Measurements from ENCODE around the gene SAE1. TPM values are rescaled to one million over a fixed set of nuclear protein-coding genes. Genes with fewer than 3 reads are reported as not detected.

The SAE1 gene
- total and polyA plus RNA-seq, 2 of the 4 experiments (the other 2 are of a cell fraction) = 165 to 184 TPM

GRCh38 chr19:47247308-47247990 lies 116.8 kb downstream of the SAE1 start:
- Histone ChIP-seq H3K56ac (ENCODE audit: extremely low read depth, insufficient read depth, low read length) (no peak overlapping the region), H2AFZ (replicated peaks; ENCODE audit: low read length, poor library complexity) (peak overlapping the region; percentile 1), H3K9me1 (ENCODE audit: insufficient read depth, low read length) (peaks cover 4% of the 10 kb centered on the region), H2BK20ac (ENCODE audit: low read depth, low read length) (no peak overlapping the region; the same call in 1 of the 2 replicates), H3K27me3 (ENCODE audit: control insufficient read depth, insufficient read depth, low read length) (no peaks in the 10 kb centered on the region), H3K36me3 (ENCODE audit: control insufficient read depth, insufficient read depth, low read length) (no peaks in the 10 kb centered on the region), H3K79me1 (ENCODE audit: low read depth in 1 of 2, low read length in 2 of 2) (peaks cover 0 to 15% of the 10 kb centered on the region in 2 experiments; a peak in 2 of 4 replicates), H2AK5ac (ENCODE audit: low read depth, low read length) (no peak overlapping the region), H4K8ac (ENCODE audit: low read depth in 2 of 2, low read length in 2 of 2) (peak overlapping the region in 1 of 2 experiments; percentile 49; a peak in 1 of 4 replicates), H2BK120ac (ENCODE audit: low read depth, low read length) (no peak overlapping the region), H2AK9ac (replicated peaks; ENCODE audit: low read depth, low read length, poor library complexity) (no peak overlapping the region), H3K4ac (ENCODE audit: low read depth, low read length) (peak overlapping the region; percentile 54), H4K91ac (ENCODE audit: insufficient read depth, low read depth, low read length) (no peak overlapping the region), H3K14ac (replicated peaks; ENCODE audit: low read depth, low read length) (no peak overlapping the region), H3K4me2 (ENCODE audit: low read depth, low read length) (no peak overlapping the region), H3K27ac (ENCODE audit: insufficient read depth, low read length) (no peak overlapping the region), H3K9me3 (ENCODE audit: control insufficient read depth, insufficient read depth, low read length) (no peaks in the 10 kb centered on the region), H3K9ac (ENCODE audit: low read depth, low read length) (no peak overlapping the region), H2BK15ac (ENCODE audit: low read depth, low read length) (peak overlapping the region; percentile 68; the same call in 1 of the 3 replicates), H4K5ac (ENCODE audit: low read depth, low read length) (no peak overlapping the region), H4K20me1 (ENCODE audit: insufficient read depth, low read length) (peaks cover 4% of the 10 kb centered on the region; the same call in 1 of the 2 replicates), H3K4me3 (ENCODE audit: insufficient read depth, low read depth, low read length) (no peak overlapping the region), H3K23ac (ENCODE audit: low read depth, low read length) (no peak overlapping the region), H3K18ac (ENCODE audit: low read depth, low read length) (peak overlapping the region; percentile 26; the same call in 1 of the 2 replicates), H2BK5ac (ENCODE audit: low read depth, low read length, poor library complexity, severe bottlenecking) (no peak overlapping the region), H3K4me1 (ENCODE audit: control insufficient read depth, insufficient read depth, low read length) (peaks cover 14% of the 10 kb centered on the region)
- in situ Hi-C loops (cut with MboI; ENCODE audit: low sequenced_read_pairs) (loop anchor here (5.0 kb wide), 1 partner anchor 100 kb away; no protein-coding TSS in a partner anchor), dilution Hi-C loops (cut with HindIII; ENCODE audit: low sequenced_read_pairs, unreplicated experiment) (no loop called here), intact Hi-C loops (cut with micrococcal nuclease) (no loop called here)
- BruUV-seq (replicated peaks) = no TSS peak
- ATAC-seq (ENCODE audit: low read depth) (no peak), DNase-seq (peak; percentile 75)
- ChIA-PET POLR2A (ENCODE audit: unreplicated experiment) (interaction anchor here (0.5 to 0.6 kb wide), 2 partner anchors 81 to 114 kb away, joined by 4 to 5 read pairs; no protein-coding TSS in a partner anchor), CTCF (interaction anchor here (0.6 to 6.1 kb wide), 7 partner anchors 27 to 211 kb away, joined by 3 to 67 read pairs (median 4); no protein-coding TSS in a partner anchor)
- WGBS, 2 experiments (ENCODE audit: extremely low coverage in 2 of 2, insufficient read length in 1 of 2) = 64% methylated on average over 7 of the region's 25 CpGs; no CpG with 5 or more reads in 1 of the 2 experiments
- TF ChIP-seq POLR2A (IDR thresholded peaks at IDR 0.05; ENCODE audit: low read depth, low read length) (no peak), MAZ (IDR thresholded peaks at IDR 0.05; ENCODE audit: borderline replicate concordance, low read depth, low read length) (no peak), BHLHE40 (IDR thresholded peaks at IDR 0.05; ENCODE audit: low read depth, low read length) (no peak), CHD1 (IDR thresholded peaks at IDR 0.05; ENCODE audit: low read depth, low read length) (no peak), CEBPB (IDR thresholded peaks at IDR 0.05; ENCODE audit: low read depth, low read length) (no peak), RCOR1 (IDR thresholded peaks at IDR 0.05; ENCODE audit: insufficient replicate concordance, low read length) (no peak), MAFK (IDR thresholded peaks at IDR 0.05; ENCODE audit: low read depth, low read length) (no peak), NFE2L2 (IDR thresholded peaks at IDR 0.05; ENCODE audit: low read depth, low read length) (no peak), RFX5 (IDR thresholded peaks at IDR 0.05; ENCODE audit: low read depth, low read length) (no peak), MXI1 (IDR thresholded peaks at IDR 0.05; ENCODE audit: borderline replicate concordance, low read depth, low read length) (no peak), ELK1 (IDR thresholded peaks at IDR 0.05; ENCODE audit: borderline replicate concordance, low read depth, low read length) (no peak), SMC3 (IDR thresholded peaks at IDR 0.05; ENCODE audit: low read depth, low read length) (peak; percentile 83), RAD21 (IDR thresholded peaks at IDR 0.05; ENCODE audit: low read length) (peak; percentile 64), FOS (IDR thresholded peaks at IDR 0.05; ENCODE audit: low read depth, low read length) (no peak)
- TF ChIP-seq, protein P1, sequence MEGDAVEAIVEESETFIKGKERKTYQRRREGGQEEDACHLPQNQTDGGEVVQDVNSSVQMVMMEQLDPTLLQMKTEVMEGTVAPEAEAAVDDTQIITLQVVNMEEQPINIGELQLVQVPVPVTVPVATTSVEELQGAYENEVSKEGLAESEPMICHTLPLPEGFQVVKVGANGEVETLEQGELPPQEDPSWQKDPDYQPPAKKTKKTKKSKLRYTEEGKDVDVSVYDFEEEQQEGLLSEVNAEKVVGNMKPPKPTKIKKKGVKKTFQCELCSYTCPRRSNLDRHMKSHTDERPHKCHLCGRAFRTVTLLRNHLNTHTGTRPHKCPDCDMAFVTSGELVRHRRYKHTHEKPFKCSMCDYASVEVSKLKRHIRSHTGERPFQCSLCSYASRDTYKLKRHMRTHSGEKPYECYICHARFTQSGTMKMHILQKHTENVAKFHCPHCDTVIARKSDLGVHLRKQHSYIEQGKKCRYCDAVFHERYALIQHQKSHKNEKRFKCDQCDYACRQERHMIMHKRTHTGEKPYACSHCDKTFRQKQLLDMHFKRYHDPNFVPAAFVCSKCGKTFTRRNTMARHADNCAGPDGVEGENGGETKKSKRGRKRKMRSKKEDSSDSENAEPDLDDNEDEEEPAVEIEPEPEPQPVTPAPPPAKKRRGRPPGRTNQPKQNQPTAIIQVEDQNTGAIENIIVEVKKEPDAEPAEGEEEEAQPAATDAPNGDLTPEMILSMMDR (conservative IDR thresholded peaks at IDR 0.05; ENCODE audit: low read depth, low read length) = peak; percentile 91

Data from IMR-90 (cell line).